Neuronal stem cell (in vitro differentiated cells): ENCODE results near the gene PLPP3.

Experiments
- DNase-seq: peaks from one replicate; pipeline ENCODE4 v3.0.0-alpha.2; 2013; ENCODE audit warnings: low spot score
- H2AFZ ChIP-seq: one replicate; pipeline ENCODE4 v1.6.1; 2013; ENCODE audit warnings: mild to moderate bottlenecking, low read length, inconsistent platforms
- H2AK5ac ChIP-seq: 2 replicates; pipeline ENCODE4 v1.6.1; 2013; ENCODE audit warnings: low read depth, mild to moderate bottlenecking, inconsistent platforms, low read length, moderate library complexity, mixed read lengths
- H2BK120ac ChIP-seq: 2 replicates; pipeline ENCODE4 v1.6.1; 2013; ENCODE audit warnings: low read depth, mild to moderate bottlenecking, inconsistent platforms, low read length, moderate library complexity, mixed read lengths
- H2BK12ac ChIP-seq: one replicate; pipeline ENCODE4 v1.6.1; 2013; ENCODE audit warnings: low read length, inconsistent platforms
- H2BK15ac ChIP-seq: 2 replicates; pipeline ENCODE4 v1.6.1; 2013; ENCODE audit warnings: mild to moderate bottlenecking, low read length, inconsistent platforms, mixed read lengths
- H2BK5ac ChIP-seq: one replicate; pipeline ENCODE4 v1.6.1; 2013; ENCODE audit warnings: inconsistent platforms, mild to moderate bottlenecking, low read length, moderate library complexity
- H3K14ac ChIP-seq: one replicate; pipeline ENCODE4 v1.6.1; 2013; ENCODE audit warnings: low read length, inconsistent platforms
- H3K18ac ChIP-seq: 2 replicates; pipeline ENCODE4 v1.6.1; 2013; ENCODE audit warnings: low read length, inconsistent platforms
- H3K23ac ChIP-seq: 2 replicates; pipeline ENCODE4 v1.6.1; 2013; ENCODE audit warnings: low read depth, mild to moderate bottlenecking, mixed read lengths, low read length, inconsistent platforms; ENCODE audit not compliant: poor library complexity
- H3K27ac ChIP-seq: replicated peaks from 3 replicates; pipeline ENCODE4 v1.5.1; 2013; ENCODE audit warnings: low read length, inconsistent platforms
- H3K27me3 ChIP-seq, 3 experiments: 2 replicates each; pipeline ENCODE4 v1.6.1; 2013; ENCODE audit warnings: low read length in 3 of 3, mild to moderate bottlenecking in 2 of 3, inconsistent platforms in 1 of 3, low read depth in 1 of 3, mixed read lengths in 1 of 3, moderate library complexity in 1 of 3; ENCODE audit not compliant: control insufficient read depth in 3 of 3, insufficient read depth in 3 of 3
- H3K36me3 ChIP-seq, 2 donors: replicated peaks in 1 of 2; 2 replicates each; pipeline ENCODE4 v1.6.1; 2013; ENCODE audit warnings: low read length in 2 of 2; ENCODE audit not compliant: control insufficient read depth in 2 of 2, insufficient read depth in 2 of 2
- H3K4ac ChIP-seq: 2 replicates; pipeline ENCODE4 v1.6.1; 2013; ENCODE audit warnings: inconsistent platforms, mild to moderate bottlenecking, low read length, moderate library complexity
- H3K4me1 ChIP-seq, 2 donors: 1 replicate in 1 of 2; 2 replicates in 1 of 2; pipeline ENCODE4 v1.6.1; 2013; ENCODE audit warnings: low read length in 2 of 2, low read depth in 1 of 2; ENCODE audit not compliant: control insufficient read depth in 2 of 2, insufficient read depth in 1 of 2
- H3K4me2 ChIP-seq: one replicate; pipeline ENCODE4 v1.6.1; 2013; ENCODE audit warnings: mild to moderate bottlenecking, low read length, inconsistent platforms; ENCODE audit not compliant: insufficient read depth, poor library complexity, severe bottlenecking
- H3K4me3 ChIP-seq, 2 donors: 2 replicates each; pipeline ENCODE4 v1.5.1; 2013; ENCODE audit warnings: low read length in 2 of 2, mild to moderate bottlenecking in 2 of 2, inconsistent platforms in 1 of 2, moderate library complexity in 1 of 2
- H3K79me1 ChIP-seq: one replicate; pipeline ENCODE4 v1.6.1; 2013; ENCODE audit warnings: low read depth, mild to moderate bottlenecking, inconsistent platforms, low read length, moderate library complexity
- H3K9ac ChIP-seq: one replicate; pipeline ENCODE4 v1.6.1; 2013; ENCODE audit warnings: mild to moderate bottlenecking, low read depth, low read length, inconsistent platforms; ENCODE audit not compliant: poor library complexity
- H3K9me3 ChIP-seq, 2 donors: replicated peaks in 1 of 2; 2 replicates each; pipeline versions ENCODE3 to v1.6.1; 2013; ENCODE audit warnings: low read length in 2 of 2, mild to moderate bottlenecking in 2 of 2, inconsistent platforms in 1 of 2, low read depth in 1 of 2, mixed read lengths in 1 of 2, moderate library complexity in 1 of 2; ENCODE audit not compliant: control insufficient read depth in 2 of 2, insufficient read depth in 1 of 2
- H4K8ac ChIP-seq: one replicate; pipeline ENCODE4 v1.6.1; 2013; ENCODE audit warnings: low read depth, mild to moderate bottlenecking, inconsistent platforms, low read length, moderate library complexity
- H4K91ac ChIP-seq: one replicate; pipeline ENCODE4 v1.6.1; 2013; ENCODE audit warnings: low read length, low read depth, mild to moderate bottlenecking, inconsistent platforms; ENCODE audit not compliant: poor library complexity
- WGBS, 2 donors: extraction: QIAGEN DNeasy Blood & Tissue Kit; methylation state at CpG; one replicate each; pipeline ENCODE4 v1.1.7; 2013; ENCODE audit warnings: missing lambda C conversion rate in 2 of 2, mixed read lengths in 1 of 2; ENCODE audit not compliant: insufficient read length in 2 of 2, insufficient replicate concordance in 1 of 2; ENCODE audit errors: extremely low coverage in 2 of 2; 5-methylcytosine and 5-hydroxymethylcytosine counted together

The PLPP3 gene

GRCh38 chr1:56548571-56548970 is 30.8 kb downstream of the PLPP3 start:
- H3K27ac ChIP-seq = no peak overlapping the region
- H3K79me1 ChIP-seq = peaks cover 2% of the 10 kb centered on the region
- no peak overlapping the region for H2BK12ac ChIP-seq
- H2BK5ac ChIP-seq = no peak overlapping the region
- no peak overlapping the region for H3K4me3 ChIP-seq
- no peak overlapping the region for H2BK15ac ChIP-seq
- H4K8ac ChIP-seq = no peak overlapping the region
- no peak overlapping the region for H3K9ac ChIP-seq
- no peaks in the 10 kb centered on the region for H3K9me3 ChIP-seq
- H4K91ac ChIP-seq = no peak overlapping the region
- H3K14ac ChIP-seq = no peak overlapping the region
- peaks cover 22 to 36% of the 10 kb centered on the region in 2 donors for H3K4me1 ChIP-seq
- H3K4ac ChIP-seq = no peak overlapping the region
- H2AFZ ChIP-seq = no peak overlapping the region
- no peak overlapping the region for H3K4me2 ChIP-seq
- H3K27me3 ChIP-seq = no peaks in the 10 kb centered on the region
- no peak overlapping the region for H3K18ac ChIP-seq
- DNase-seq = no peak
- peaks cover 0 to 24% of the 10 kb centered on the region in 2 donors for H3K36me3 ChIP-seq
- no peak overlapping the region for H2AK5ac ChIP-seq
- H3K23ac ChIP-seq = no peak overlapping the region
- H2BK120ac ChIP-seq = no peak overlapping the region

GRCh38 chr1:56547977-56548376 is 31.4 kb downstream of the PLPP3 start:
- Histone ChIP-seq H2BK5ac (no peak overlapping the region), H3K14ac (no peak overlapping the region), H3K9ac (no peak overlapping the region), H3K18ac (no peak overlapping the region), H4K8ac (no peak overlapping the region), H2BK120ac (no peak overlapping the region), H3K36me3 (peaks cover 0 to 24% of the 10 kb centered on the region in 2 donors), H2BK12ac (no peak overlapping the region), H3K4me2 (no peak overlapping the region), H2BK15ac (no peak overlapping the region), H3K23ac (no peak overlapping the region), H4K91ac (no peak overlapping the region), H3K4me1 (peaks cover 22 to 36% of the 10 kb centered on the region in 2 donors), H3K27me3 (no peaks in the 10 kb centered on the region), H2AK5ac (no peak overlapping the region), H3K27ac (no peak overlapping the region), H3K9me3 (no peaks in the 10 kb centered on the region), H3K4me3 (no peak overlapping the region), H3K4ac (no peak overlapping the region), H2AFZ (no peak overlapping the region), H3K79me1 (no peaks in the 10 kb centered on the region)
- WGBS, 2 donors = no CpG with 5 or more reads among the region's 2 CpGs
- DNase-seq = no peak

- H4K8ac ChIP-seq = no peak overlapping the region
- no peak overlapping the region for H2BK120ac ChIP-seq
- H2BK12ac ChIP-seq = no peak overlapping the region
- H3K9me3 ChIP-seq = no peaks in the 10 kb centered on the region
- H4K91ac ChIP-seq = no peak overlapping the region
- H3K9ac ChIP-seq = no peak overlapping the region
- peaks cover 0 to 27% of the 10 kb centered on the region in 2 donors for H3K36me3 ChIP-seq
- H2BK5ac ChIP-seq = no peak overlapping the region
- H2AK5ac ChIP-seq = no peak overlapping the region
- H3K23ac ChIP-seq = no peak overlapping the region
- H3K4me3 ChIP-seq = no peak overlapping the region
- no peaks in the 10 kb centered on the region for H3K79me1 ChIP-seq
- no peak overlapping the region for H3K27ac ChIP-seq
- no peak overlapping the region for H3K4ac ChIP-seq
- H3K14ac ChIP-seq = no peak overlapping the region
- H3K27me3 ChIP-seq = no peaks in the 10 kb centered on the region
- H2AFZ ChIP-seq = no peak overlapping the region
- DNase-seq = no peak
- WGBS, 2 donors = no CpG with 5 or more reads among the region's 1 CpG
- no peak overlapping the region for H3K4me2 ChIP-seq
- no peak overlapping the region for H2BK15ac ChIP-seq
- peaks cover 22 to 32% of the 10 kb centered on the region in 2 donors for H3K4me1 ChIP-seq
- H3K18ac ChIP-seq = no peak overlapping the region
These were observed 31.9 kb downstream of the PLPP3 start for GRCh38 chr1:56547473-56547872.

GRCh38 chr1:56545711-56546110 is 33.7 kb downstream of the PLPP3 start:
- H3K14ac ChIP-seq = no peak overlapping the region
- H4K91ac ChIP-seq = no peak overlapping the region
- no CpG with 5 or more reads among the region's 8 CpGs for WGBS, 2 donors

More at GRCh38 chr1:56545711-56546110, 33.7 kb downstream of the PLPP3 start:
- no peak overlapping the region for H2BK5ac ChIP-seq
- no peak overlapping the region for H3K23ac ChIP-seq
- H3K36me3 ChIP-seq = peaks cover 0 to 33% of the 10 kb centered on the region in 2 donors
- peaks cover 0 to under 1% of the 10 kb centered on the region in 2 donors for H3K9me3 ChIP-seq
- H3K4me2 ChIP-seq = no peak overlapping the region
- no peak overlapping the region for H4K8ac ChIP-seq
- no peak overlapping the region for H2BK12ac ChIP-seq
- H3K18ac ChIP-seq = no peak overlapping the region
- no peak overlapping the region for H2AK5ac ChIP-seq
- H3K4me3 ChIP-seq = no peak overlapping the region
- no peak overlapping the region for H2BK120ac ChIP-seq
- H3K27me3 ChIP-seq = no peaks in the 10 kb centered on the region
- no peak overlapping the region for H2BK15ac ChIP-seq
- no peak overlapping the region for H3K27ac ChIP-seq
- no peak overlapping the region for H3K4ac ChIP-seq
- DNase-seq = no peak
- no peaks in the 10 kb centered on the region for H3K79me1 ChIP-seq
- H3K4me1 ChIP-seq = peaks cover 13 to 15% of the 10 kb centered on the region in 2 donors
- H2AFZ ChIP-seq = no peak overlapping the region
- H3K9ac ChIP-seq = no peak overlapping the region
